Sigmoid colon (tissue), 7 donors: ENCODE results near the gene ATG7. TPM values are rescaled to one million over a fixed set of nuclear protein-coding genes. Genes with fewer than 3 reads are reported as not detected.

Experiments used
- DNase-seq: peaks from one replicate; pipeline ENCODE4 v3.0.0-alpha.2; 2019
- H3K27ac ChIP-seq, 4 donors: fragments of 200-600 bp; sonication (generic); one replicate each; pipeline ENCODE4 v1.5.1; 2016 to 2019; ENCODE audit warnings: mild to moderate bottlenecking in 1 of 4
- H3K27me3 ChIP-seq, 3 donors: fragments of 200-600 bp; sonication (generic); one replicate each; pipeline ENCODE4 v1.5.1; 2019; ENCODE audit warnings: mild to moderate bottlenecking in 1 of 3
- H3K36me3 ChIP-seq, 4 donors: fragments of 200-600 bp; sonication (generic); one replicate each; pipeline ENCODE4 v1.5.1; 2016 to 2019
- H3K4me1 ChIP-seq, 4 donors: fragments of 200-600 bp; sonication (generic); one replicate each; pipeline ENCODE4 v1.5.1; 2017 to 2019
- H3K4me3 ChIP-seq, 4 donors: fragments of 200-600 bp; sonication (generic); one replicate each; pipeline ENCODE4 v1.5.1; 2017 to 2019; ENCODE audit warnings: mild to moderate bottlenecking in 2 of 4, moderate library complexity in 1 of 4
- H3K9me3 ChIP-seq, 4 donors: fragments of 200-600 bp in 3 of 4; sonication (generic) in 3 of 4; one replicate each; pipeline versions ENCODE4 v1.5.1 to v1.6.1; 2013 to 2019
- EP300 ChIP-seq, 4 donors: sonication (generic); formaldehyde crosslinking; IDR thresholded peaks; one replicate each; pipeline ENCODE4 v1.6.1; 2017; ENCODE audit warnings: antibody characterized with exemption in 4 of 4
- POLR2A ChIP-seq, 2 donors: fragments of 450-650 bp; IDR thresholded peaks; one replicate each; pipeline ENCODE4 v1.6.1; 2016; ENCODE audit warnings: antibody characterized with exemption in 2 of 2, mild to moderate bottlenecking in 2 of 2, moderate library complexity in 2 of 2
- POLR2AphosphoS5 ChIP-seq, 4 donors: sonication (generic); formaldehyde crosslinking; IDR thresholded peaks; one replicate each; pipeline ENCODE4 v1.6.1; 2017; ENCODE audit warnings: antibody characterized with exemption in 4 of 4
- WGBS, 2 donors: extraction: QIAGEN DNeasy Blood & Tissue Kit; methylation state at CpG; one replicate each; pipeline ENCODE4 v1.1.7; 2013; 5-methylcytosine and 5-hydroxymethylcytosine counted together
- intact Hi-C: fragments of 100-400 bp; cut with DNase I; formaldehyde crosslinking; loops from one replicate; pipeline ENCODE4 v1.15.1; 2023
- polyA plus RNA-seq, 3 donors: library from polyadenylated mRNA; stranded (reverse); fragments of 200-250 nt; gene quantifications; one replicate each; pipeline ENCODE4 v1.2.3, GENCODE V29; 2013
- total RNA-seq, 4 donors: library from RNA; depleted of rRNA; stranded (reverse); fragments of >200 nt; gene quantifications; one replicate each; pipeline ENCODE4 v1.1.0, GENCODE V29; 2016
- TF ChIP-seq, protein P1 (sequence below), 4 experiments: fragments of 450-650 bp in 3 of 4; fragments of 200-600 bp in 1 of 4; IDR thresholded peaks; one replicate each; pipeline ENCODE4 v1.5.1; 2016 to 2019; ENCODE audit warnings: antibody characterized with exemption in 4 of 4, mild to moderate bottlenecking in 3 of 4, moderate library complexity in 2 of 4
- donor health status: healthy with polysubstance abuse.
- donor health status: Bipolar disorder and iron deficiency.
- donor health status: healthy.

Gene ATG7
- total and polyA plus RNA-seq, 7 donors = 12.5 to 62.9 (median 34.8) TPM

DNA sequence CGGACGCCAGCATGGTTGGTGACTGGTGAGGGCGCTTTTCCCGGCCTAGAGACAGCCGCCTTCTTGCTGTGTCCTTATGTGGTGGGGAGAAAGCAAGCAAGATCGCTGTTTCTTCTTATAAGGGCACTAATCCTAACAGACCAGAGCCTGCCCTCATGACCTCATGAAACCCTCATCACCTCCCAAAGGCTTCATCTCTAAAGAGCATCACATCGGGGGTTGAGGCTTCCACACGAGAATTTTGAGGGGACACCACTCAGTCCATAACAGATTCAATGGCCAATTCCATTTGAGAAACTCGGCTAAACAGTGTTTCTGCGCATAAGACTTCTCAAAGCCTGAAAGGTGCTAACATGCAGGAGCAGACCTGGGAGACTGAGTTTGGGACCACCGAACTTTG is 317.5 kb downstream of the ATG7 start:
- WGBS, 2 donors = 88 to 89% methylated on average over 11 of the region's 11 CpGs
- DNase-seq = no peak
- peak overlapping the region in 3 of 4 donors; percentile 74 to 84 (median 82) for H3K27ac ChIP-seq
- peaks cover 0 to 77% (median 76%) of the 10 kb centered on the region in 4 donors for H3K4me1 ChIP-seq
- intact Hi-C loops = loop anchor here (5.0 kb wide), 1 partner anchor 122 kb away; no protein-coding TSS in a partner anchor
- no peaks in the 10 kb centered on the region for H3K36me3 ChIP-seq
- no peak overlapping the region for H3K4me3 ChIP-seq
- H3K9me3 ChIP-seq = no peaks in the 10 kb centered on the region
- TF ChIP-seq POLR2A (IDR thresholded peaks at IDR 0.05) = no peak
- no peak for TF ChIP-seq EP300 (IDR thresholded peaks at IDR 0.05)
- TF ChIP-seq, protein P1, sequence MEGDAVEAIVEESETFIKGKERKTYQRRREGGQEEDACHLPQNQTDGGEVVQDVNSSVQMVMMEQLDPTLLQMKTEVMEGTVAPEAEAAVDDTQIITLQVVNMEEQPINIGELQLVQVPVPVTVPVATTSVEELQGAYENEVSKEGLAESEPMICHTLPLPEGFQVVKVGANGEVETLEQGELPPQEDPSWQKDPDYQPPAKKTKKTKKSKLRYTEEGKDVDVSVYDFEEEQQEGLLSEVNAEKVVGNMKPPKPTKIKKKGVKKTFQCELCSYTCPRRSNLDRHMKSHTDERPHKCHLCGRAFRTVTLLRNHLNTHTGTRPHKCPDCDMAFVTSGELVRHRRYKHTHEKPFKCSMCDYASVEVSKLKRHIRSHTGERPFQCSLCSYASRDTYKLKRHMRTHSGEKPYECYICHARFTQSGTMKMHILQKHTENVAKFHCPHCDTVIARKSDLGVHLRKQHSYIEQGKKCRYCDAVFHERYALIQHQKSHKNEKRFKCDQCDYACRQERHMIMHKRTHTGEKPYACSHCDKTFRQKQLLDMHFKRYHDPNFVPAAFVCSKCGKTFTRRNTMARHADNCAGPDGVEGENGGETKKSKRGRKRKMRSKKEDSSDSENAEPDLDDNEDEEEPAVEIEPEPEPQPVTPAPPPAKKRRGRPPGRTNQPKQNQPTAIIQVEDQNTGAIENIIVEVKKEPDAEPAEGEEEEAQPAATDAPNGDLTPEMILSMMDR (IDR thresholded peaks at IDR 0.05) = no peak
- TF ChIP-seq POLR2AphosphoS5 (IDR thresholded peaks at IDR 0.05) = no peak
- H3K27me3 ChIP-seq = no peaks in the 10 kb centered on the region

DNA sequence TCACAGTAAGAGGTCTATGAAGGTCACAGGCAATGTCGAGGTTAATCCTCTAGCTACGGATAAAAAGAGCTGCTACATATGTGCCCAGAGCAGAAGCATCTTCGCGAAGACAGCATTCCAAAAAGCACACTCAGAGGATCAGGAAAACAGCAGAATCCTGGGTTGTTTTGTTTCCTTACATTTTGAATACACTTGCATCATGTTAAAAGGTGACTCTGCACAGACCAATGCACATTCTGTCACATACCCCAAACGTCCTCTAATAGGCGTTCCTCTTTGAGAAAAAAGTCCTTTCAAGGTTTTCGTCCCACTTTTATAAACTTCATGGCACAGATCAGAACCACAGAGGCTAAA is 318.8 kb downstream of the ATG7 start:
- Histone ChIP-seq H3K4me3 (peak overlapping the region in 1 of 4 donors; percentile 2), H3K27ac (peak overlapping the region; percentile 69 to 84 (median 78)), H3K4me1 (peaks cover 0 to 78% (median 73%) of the 10 kb centered on the region in 4 donors), H3K9me3 (no peaks in the 10 kb centered on the region), H3K36me3 (no peaks in the 10 kb centered on the region), H3K27me3 (no peaks in the 10 kb centered on the region)
- 48 to 65% methylated on average over 7 of the region's 7 CpGs for WGBS, 2 donors
- DNase-seq = no peak
- TF ChIP-seq, protein P1 (IDR thresholded peaks at IDR 0.05) = no peak
- TF ChIP-seq POLR2A (IDR thresholded peaks at IDR 0.05) (no peak), POLR2AphosphoS5 (IDR thresholded peaks at IDR 0.05) (no peak), EP300 (IDR thresholded peaks at IDR 0.05) (no peak)
- intact Hi-C loops = loop anchor here (5.0 kb wide), 1 partner anchor 124 kb away; no protein-coding TSS in a partner anchor

DNA sequence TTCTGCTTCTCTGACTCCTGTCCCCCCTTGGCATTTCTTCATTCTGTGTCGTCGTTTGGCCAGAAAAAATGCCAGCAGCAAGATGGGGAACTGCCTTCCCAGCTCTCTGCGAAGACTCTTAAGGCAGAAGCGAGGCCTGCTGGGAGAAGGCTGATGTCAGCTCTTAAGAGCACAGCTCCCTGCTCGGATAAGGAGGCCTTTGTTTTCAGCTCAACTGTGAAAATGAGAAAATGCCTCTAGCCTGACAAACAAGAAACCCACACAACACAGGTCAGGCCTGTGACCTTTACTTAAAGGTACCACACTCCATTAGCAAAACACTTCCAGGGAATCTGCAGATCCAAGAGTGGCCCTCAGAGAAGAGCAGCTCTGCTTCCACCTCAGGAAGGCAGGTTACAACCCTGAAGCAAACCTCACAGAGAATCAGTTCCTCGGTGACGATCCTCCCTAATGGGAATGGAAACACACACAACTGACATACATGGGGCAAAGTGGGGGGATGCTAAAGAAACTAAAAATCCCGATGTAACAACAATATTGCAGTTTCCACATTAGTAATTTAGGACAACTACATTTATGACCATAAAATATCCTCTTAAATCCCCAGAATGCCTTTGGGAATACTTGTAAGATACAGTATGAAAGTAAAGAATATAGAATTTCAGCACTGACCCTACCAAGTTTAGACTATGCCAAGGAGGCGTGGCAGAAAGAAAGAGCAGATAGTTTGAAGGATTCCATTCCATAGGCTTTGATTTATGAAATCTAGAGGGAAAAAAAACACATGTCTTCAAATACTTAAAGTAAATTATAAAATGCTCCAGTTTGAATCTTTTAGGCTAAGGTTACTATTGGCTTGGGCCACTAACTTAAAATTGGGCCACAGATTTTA is 319.4 kb downstream of the ATG7 start:
- Histone ChIP-seq H3K4me1 (peaks cover 0 to 85% (median 77%) of the 10 kb centered on the region in 4 donors), H3K4me3 (peak overlapping the region in 1 of 4 donors; percentile 2), H3K27ac (peak overlapping the region; percentile 69 to 84 (median 78)), H3K9me3 (no peaks in the 10 kb centered on the region), H3K36me3 (no peaks in the 10 kb centered on the region), H3K27me3 (no peaks in the 10 kb centered on the region)
- TF ChIP-seq, protein P1 (IDR thresholded peaks at IDR 0.05) = no peak
- TF ChIP-seq POLR2AphosphoS5 (IDR thresholded peaks at IDR 0.05) (peak in 3 of 4 donors; percentile 49 to 61 (median 58)), EP300 (IDR thresholded peaks at IDR 0.05) (peak in 1 of 4 donors; percentile 29), POLR2A (IDR thresholded peaks at IDR 0.05) (no peak)
- WGBS, 2 donors = 17 to 43% methylated on average over 9 of the region's 9 CpGs
- DNase-seq = peak; percentile 85
- intact Hi-C loops = loop anchor here (2.0 to 5.0 kb wide), 2 partner anchors 51 to 124 kb away; partner anchors contain the start of gene VGLL4

DNA sequence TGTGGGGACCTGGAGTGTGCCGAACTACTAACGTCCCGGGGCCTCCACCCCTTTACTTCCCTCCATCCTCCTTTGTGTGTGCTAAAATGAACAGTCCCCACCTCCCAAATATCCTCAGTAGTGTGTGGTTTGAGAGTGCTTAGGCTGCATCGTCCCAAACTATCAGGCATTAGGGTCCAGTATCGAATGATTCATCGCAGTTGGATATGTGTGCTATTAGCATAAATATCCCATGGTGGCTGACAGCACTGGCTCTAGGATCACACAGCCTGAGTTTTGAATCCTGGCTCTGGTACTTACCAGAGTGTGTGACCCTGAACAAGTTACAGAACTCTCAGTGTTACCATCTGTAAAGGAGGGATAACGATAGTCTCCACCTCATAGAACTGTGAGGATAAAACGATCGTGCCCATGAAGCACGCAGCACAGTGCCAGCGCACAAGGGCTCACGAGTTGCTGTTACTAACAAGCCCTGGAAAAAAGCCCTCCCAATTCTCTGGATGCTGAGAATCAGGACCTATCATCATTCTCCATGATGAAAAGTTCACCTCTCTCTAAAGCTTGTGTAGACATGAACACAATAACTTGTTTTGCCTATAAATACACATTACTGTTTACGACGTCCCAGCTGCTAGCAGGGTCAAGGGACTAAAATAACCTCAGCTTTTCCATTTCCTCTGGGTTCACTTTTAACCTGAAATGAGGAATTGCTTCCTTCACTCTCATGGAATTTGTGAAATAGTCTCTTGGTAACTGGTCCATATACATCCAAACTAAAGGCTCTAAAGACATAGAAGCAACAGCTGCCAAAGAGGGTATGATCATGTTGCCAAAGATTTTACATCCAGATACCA is 320.5 kb downstream of the ATG7 start:
- no peak overlapping the region for H3K4me3 ChIP-seq
- no peaks in the 10 kb centered on the region for H3K9me3 ChIP-seq
- TF ChIP-seq POLR2A (IDR thresholded peaks at IDR 0.05) (no peak), EP300 (IDR thresholded peaks at IDR 0.05) (no peak), POLR2AphosphoS5 (IDR thresholded peaks at IDR 0.05) (peak; percentile 6 to 35 (median 10))
- TF ChIP-seq, protein P1 (IDR thresholded peaks at IDR 0.05) = no peak
- peaks cover 0 to 79% (median 70%) of the 10 kb centered on the region in 4 donors for H3K4me1 ChIP-seq
- no peaks in the 10 kb centered on the region for H3K36me3 ChIP-seq
- WGBS, 2 donors = 69 to 73% methylated on average over 14 of the region's 14 CpGs
- intact Hi-C loops = loop anchor here (2.0 to 5.0 kb wide), 2 partner anchors 50 to 125 kb away; partner anchors contain the start of gene VGLL4
- no peak for DNase-seq
- no peaks in the 10 kb centered on the region for H3K27me3 ChIP-seq
- H3K27ac ChIP-seq = peak overlapping the region; percentile 69 to 84 (median 78)
